GM21825 (cell line): ENCODE measurements around the gene PROC.

Source experiments
- ATAC-seq: cut with Tn5 transposase; IDR thresholded peaks from one replicate; pipeline ENCODE4 v1.9.1; 2021; ENCODE audit warnings: mild to moderate bottlenecking, moderate library complexity; ENCODE audit not compliant: unreplicated experiment

The PROC gene

GRCh38 chr2:127418300-127419111 is at the start of gene PROC:
Gene PROC, plus strand, starts transcription at chr2:127418427. Its CDS starts 1,516 bp downstream, at chr2:127419943.
- ATAC-seq: no peak

GRCh38 chr2:127370010-127370409 is 48.2 kb upstream of the PROC start:
- no peak for ATAC-seq

GRCh38 chr2:127371037-127371436 is 47.2 kb upstream of the PROC start:
- no peak for ATAC-seq

- ATAC-seq: no peak
Measured at GRCh38 chr2:127373362-127374083, 44.7 kb upstream of the PROC start.

GRCh38 chr2:127376257-127376656 is 42.0 kb upstream of the PROC start:
- no peak for ATAC-seq

- no peak for ATAC-seq
Measured at GRCh38 chr2:127377262-127377661, 41.0 kb upstream of the PROC start.

- no peak for ATAC-seq
Measured at GRCh38 chr2:127378720-127379119, 39.5 kb upstream of the PROC start.

- ATAC-seq: peak; percentile 60
Measured at GRCh38 chr2:127379712-127380355, 38.4 kb upstream of the PROC start.

- ATAC-seq: no peak
Measured at GRCh38 chr2:127381762-127382161, 36.5 kb upstream of the PROC start.

GRCh38 chr2:127382831-127383230 is 35.4 kb upstream of the PROC start:
- no peak for ATAC-seq

- ATAC-seq: no peak
Measured at GRCh38 chr2:127384529-127384928, 33.7 kb upstream of the PROC start.

GRCh38 chr2:127386246-127386645 is 32.0 kb upstream of the PROC start:
- ATAC-seq: no peak

- peak; percentile 66 for ATAC-seq
Measured at GRCh38 chr2:127386764-127387654, 31.2 kb upstream of the PROC start.

GRCh38 chr2:127387655-127388422 is 30.4 kb upstream of the PROC start, which contains the start of gene MAP3K2:
Gene MAP3K2, minus strand, starts transcription at chr2:127387975. Its CDS starts 44,846 bp downstream, at chr2:127343129.
- ATAC-seq: peak; percentile 70

GRCh38 chr2:127388423-127389164 is 29.6 kb upstream of the PROC start:
- ATAC-seq: no peak

- no peak for ATAC-seq
Measured at GRCh38 chr2:127389778-127390435, 28.3 kb upstream of the PROC start.

GRCh38 chr2:127392133-127392827 is 25.9 kb upstream of the PROC start:
- ATAC-seq: no peak
